Liver (tissue), 9 donors: ENCODE measurements around the gene CPNE4. TPM values are rescaled to one million over a fixed set of nuclear protein-coding genes. Genes with fewer than 3 reads are reported as not detected.

Experiments used
- DNase-seq: peaks from one replicate; pipeline ENCODE4 v3.0.0-alpha.2; 2017; ENCODE audit warnings: low spot score
- H3K27ac ChIP-seq, 2 donors: one replicate each; pipeline ENCODE4 v1.7.0; 2013; ENCODE audit warnings: inconsistent platforms in 2 of 2, low read length in 2 of 2, control low read depth in 1 of 2, low read depth in 1 of 2, mild to moderate bottlenecking in 1 of 2
- H3K27me3 ChIP-seq, 4 donors: one replicate each; pipeline versions ENCODE4 v1.6.1 to v1.7.0; 2013; ENCODE audit warnings: low read length in 3 of 4, inconsistent platforms in 1 of 4, mild to moderate bottlenecking in 1 of 4, moderate library complexity in 1 of 4; ENCODE audit not compliant: control insufficient read depth in 4 of 4, insufficient read depth in 4 of 4
- H3K36me3 ChIP-seq, 4 donors: one replicate each; pipeline versions ENCODE4 v1.6.1 to v1.7.0; 2013; ENCODE audit warnings: low read length in 3 of 4, mild to moderate bottlenecking in 3 of 4, low read depth in 1 of 4, moderate library complexity in 1 of 4; ENCODE audit not compliant: control insufficient read depth in 4 of 4, insufficient read depth in 3 of 4
- H3K4me1 ChIP-seq, 4 donors: one replicate each; pipeline versions ENCODE4 v1.6.1 to v1.7.0; 2013; ENCODE audit warnings: low read length in 3 of 4, mild to moderate bottlenecking in 3 of 4, moderate library complexity in 1 of 4; ENCODE audit not compliant: control insufficient read depth in 4 of 4, insufficient read depth in 4 of 4
- H3K4me3 ChIP-seq, 3 donors: one replicate each; pipeline versions ENCODE4 v1.6.1 to v1.7.0; 2013; ENCODE audit warnings: low read length in 3 of 3, control low read depth in 1 of 3, low read depth in 1 of 3, mild to moderate bottlenecking in 1 of 3
- H3K9ac ChIP-seq, 2 donors: one replicate each; pipeline ENCODE4 v1.7.0; 2013; ENCODE audit warnings: low read length in 2 of 2, mild to moderate bottlenecking in 2 of 2, moderate library complexity in 2 of 2, control low read depth in 1 of 2, low read depth in 1 of 2
- H3K9me3 ChIP-seq, 4 donors: one replicate each; pipeline versions ENCODE4 v1.6.1 to v1.7.0; 2013; ENCODE audit warnings: low read length in 3 of 4; ENCODE audit not compliant: control insufficient read depth in 4 of 4
- EGR1 ChIP-seq, 2 donors: IDR thresholded peaks; 2 replicates each; pipeline ENCODE4 v1.6.1; 2016 to 2018; ENCODE audit warnings: antibody characterized with exemption in 2 of 2, low read depth in 2 of 2
- FOXA1 ChIP-seq: IDR thresholded peaks from 2 replicates; pipeline ENCODE4 v1.6.1; 2016; ENCODE audit warnings: antibody characterized with exemption
- FOXA2 ChIP-seq: IDR thresholded peaks from 2 replicates; pipeline ENCODE4 v1.6.1; 2016; ENCODE audit warnings: antibody characterized with exemption
- GABPA ChIP-seq, 2 donors: IDR thresholded peaks in 1 of 2; conservative IDR thresholded peaks in 1 of 2; 2 replicates each; pipeline ENCODE4 v1.6.1; 2016; ENCODE audit warnings: antibody characterized with exemption in 2 of 2, mild to moderate bottlenecking in 1 of 2, moderate library complexity in 1 of 2
- HNF4A ChIP-seq, 2 donors: conservative IDR thresholded peaks; 2 replicates each; pipeline ENCODE4 v1.6.1; 2016; ENCODE audit warnings: antibody characterized with exemption in 2 of 2, mild to moderate bottlenecking in 2 of 2
- HNF4G ChIP-seq: IDR thresholded peaks from 2 replicates; pipeline ENCODE4 v1.6.1; 2016; ENCODE audit warnings: antibody characterized with exemption
- JUND ChIP-seq, 2 donors: IDR thresholded peaks; 2 replicates each; pipeline ENCODE4 v1.6.1; 2016; ENCODE audit warnings: antibody characterized with exemption in 2 of 2
- RAD21 ChIP-seq, 2 donors: IDR thresholded peaks; 2 replicates each; pipeline ENCODE4 v1.6.1; 2016; ENCODE audit warnings: antibody characterized with exemption in 2 of 2, mild to moderate bottlenecking in 2 of 2
- SP1 ChIP-seq: IDR thresholded peaks from 2 replicates; pipeline ENCODE4 v1.6.1; 2018; ENCODE audit warnings: antibody characterized with exemption, mild to moderate bottlenecking
- TAF1 ChIP-seq: conservative IDR thresholded peaks from 2 replicates; pipeline ENCODE4 v1.6.1; 2016; ENCODE audit warnings: antibody characterized with exemption, mild to moderate bottlenecking
- WGBS: extraction: QIAGEN DNeasy Blood & Tissue Kit; methylation state at CpG from one replicate; pipeline ENCODE4 v1.1.7; 2013; 5-methylcytosine and 5-hydroxymethylcytosine counted together
- polyA plus RNA-seq, 2 donors: library from polyadenylated mRNA; stranded (reverse) in 1 of 2; unstranded in 1 of 2; fragments of 200-250 nt in 1 of 2; fragments of >200 nt in 1 of 2; fragmentation: Nextera tagmentation in 1 of 2; extraction: Ambion mirVana in 1 of 2; gene quantifications; one replicate each; pipeline versions ENCODE4 v1.2.1 to v1.2.3, GENCODE V29; 2013 to 2015
- total RNA-seq, 2 donors: library from RNA; depleted of rRNA; stranded (reverse); fragments of >200 nt; gene quantifications; one replicate each; pipeline ENCODE4 v1.2.3, GENCODE V29; 2014
- TF ChIP-seq, protein P1 (sequence below): IDR thresholded peaks from 2 replicates; pipeline ENCODE4 v1.6.1; 2016; ENCODE audit warnings: antibody characterized with exemption
- TF ChIP-seq, protein P2 (sequence below): IDR thresholded peaks from 2 replicates; pipeline ENCODE4 v1.6.1; 2016; ENCODE audit warnings: antibody characterized with exemption
- TF ChIP-seq, protein P3 (sequence below): IDR thresholded peaks from 2 replicates; pipeline ENCODE4 v1.6.1; 2016; ENCODE audit warnings: antibody characterized with exemption, mild to moderate bottlenecking
- TF ChIP-seq, protein P4 (sequence below): IDR thresholded peaks from 2 replicates; pipeline ENCODE4 v1.6.1; 2016; ENCODE audit warnings: antibody characterized with exemption
- donor health status: healthy.
- donor health status: healthy.
- donor health status: healthy.
- donor health status: healthy.
- donor health status: healthy.

CPNE4 gene
- total and polyA plus RNA-seq, 4 donors, result under 0.01 to 0.03 TPM; not detected in 2

DNA sequence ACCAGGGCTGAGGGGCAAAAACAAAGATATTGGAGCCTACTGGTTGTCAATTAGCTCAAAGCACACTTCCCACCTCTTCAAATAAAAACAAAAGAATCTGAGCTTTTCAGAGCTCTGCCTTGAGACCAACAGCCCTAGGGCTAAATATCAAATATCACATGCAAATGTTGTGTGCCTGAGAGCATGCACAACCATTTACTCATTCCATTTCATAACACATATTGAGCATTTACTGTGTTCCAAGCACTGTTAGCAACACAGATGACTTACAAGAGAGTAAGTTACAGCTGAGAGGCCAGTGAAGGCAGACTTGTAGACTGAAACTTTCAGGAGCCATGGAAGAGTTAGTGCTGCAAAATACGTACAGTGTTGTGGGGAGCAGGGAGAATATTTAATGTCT is 222.4 kb downstream of the CPNE4 start:
- TF ChIP-seq JUND (IDR thresholded peaks at IDR 0.05) (no peak), HNF4A (conservative IDR thresholded peaks at IDR 0.05) (no peak), FOXA2 (no peak), TAF1 (no peak), GABPA (IDR thresholded peaks at IDR 0.05 in 1 of 2, conservative IDR thresholded peaks at IDR 0.05 in 1 of 2) (no peak)
- TF ChIP-seq, protein P1, sequence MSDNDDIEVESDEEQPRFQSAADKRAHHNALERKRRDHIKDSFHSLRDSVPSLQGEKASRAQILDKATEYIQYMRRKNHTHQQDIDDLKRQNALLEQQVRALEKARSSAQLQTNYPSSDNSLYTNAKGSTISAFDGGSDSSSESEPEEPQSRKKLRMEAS, result no peak
- Histone ChIP-seq H3K36me3 (no peaks in the 10 kb centered on the region), H3K27ac (no peak overlapping the region), H3K27me3 (peaks cover 0 to 3% (median 0%) of the 10 kb centered on the region in 4 donors), H3K9ac (no peak overlapping the region), H3K4me3 (no peak overlapping the region), H3K9me3 (no peaks in the 10 kb centered on the region), H3K4me1 (no peaks in the 10 kb centered on the region)
- no peak for DNase-seq
- WGBS, result 79% methylated on average over 1 of the region's 1 CpG

DNA sequence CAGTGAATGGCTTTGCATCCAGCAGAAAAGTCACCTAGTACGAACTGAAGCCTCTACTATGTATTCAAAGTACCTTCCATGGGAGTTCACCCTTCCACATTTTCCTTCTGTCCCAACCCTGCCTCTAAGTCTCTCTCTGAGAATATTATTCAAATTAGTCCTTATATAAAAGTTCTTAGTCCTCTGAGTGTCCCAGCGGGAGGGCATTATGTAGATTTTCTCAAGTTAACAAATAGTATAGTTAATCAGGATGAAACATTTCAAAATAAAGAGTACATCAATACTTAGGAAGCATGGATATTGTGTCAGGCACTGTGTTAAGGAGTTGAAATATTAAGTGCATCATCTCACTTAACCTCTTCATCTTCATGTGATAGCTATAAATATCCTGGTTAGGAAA is 223.3 kb downstream of the CPNE4 start:
- Histone ChIP-seq H3K27ac (no peak overlapping the region), H3K27me3 (peaks cover 0 to 3% (median 0%) of the 10 kb centered on the region in 4 donors), H3K36me3 (no peaks in the 10 kb centered on the region), H3K4me3 (no peak overlapping the region), H3K9ac (no peak overlapping the region), H3K9me3 (no peaks in the 10 kb centered on the region), H3K4me1 (no peaks in the 10 kb centered on the region)
- WGBS, result 92% methylated on average over 2 of the region's 2 CpGs
- TF ChIP-seq FOXA1 (no peak), GABPA (IDR thresholded peaks at IDR 0.05 in 1 of 2, conservative IDR thresholded peaks at IDR 0.05 in 1 of 2) (no peak), HNF4A (conservative IDR thresholded peaks at IDR 0.05) (no peak), SP1 (no peak), RAD21 (IDR thresholded peaks at IDR 0.05) (no peak), JUND (IDR thresholded peaks at IDR 0.05) (no peak)
- DNase-seq, result no peak

DNA sequence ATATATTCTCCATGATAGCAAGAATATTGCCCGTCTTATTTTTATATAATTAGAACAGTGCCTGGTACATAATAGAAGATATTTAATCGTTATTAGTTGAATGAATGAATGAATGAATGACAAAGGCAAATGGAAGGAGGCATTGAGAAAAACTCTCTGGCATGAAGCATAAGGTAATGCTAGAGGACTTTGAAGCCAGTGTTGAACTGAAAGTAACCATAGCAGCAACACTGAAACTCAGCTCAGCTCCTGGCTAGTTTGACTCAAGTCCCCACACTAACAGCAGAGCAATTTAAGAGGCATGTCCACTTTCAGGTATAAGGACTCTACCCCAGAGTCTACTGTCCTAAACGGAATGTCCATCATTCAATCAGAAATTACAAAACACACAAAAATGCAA is 227.0 kb downstream of the CPNE4 start:
- Histone ChIP-seq H3K4me3 (no peak overlapping the region), H3K27me3 (no peaks in the 10 kb centered on the region), H3K27ac (no peak overlapping the region), H3K4me1 (no peaks in the 10 kb centered on the region), H3K9me3 (no peaks in the 10 kb centered on the region), H3K9ac (no peak overlapping the region), H3K36me3 (no peaks in the 10 kb centered on the region)
- no peak for DNase-seq
- TF ChIP-seq GABPA (IDR thresholded peaks at IDR 0.05 in 1 of 2, conservative IDR thresholded peaks at IDR 0.05 in 1 of 2) (no peak), JUND (IDR thresholded peaks at IDR 0.05) (no peak), HNF4G (no peak), TAF1 (no peak), EGR1 (IDR thresholded peaks at IDR 0.05; ENCODE audit: low read depth in 2 of 2) (no peak), FOXA1 (no peak), FOXA2 (no peak)
- TF ChIP-seq, protein P2, sequence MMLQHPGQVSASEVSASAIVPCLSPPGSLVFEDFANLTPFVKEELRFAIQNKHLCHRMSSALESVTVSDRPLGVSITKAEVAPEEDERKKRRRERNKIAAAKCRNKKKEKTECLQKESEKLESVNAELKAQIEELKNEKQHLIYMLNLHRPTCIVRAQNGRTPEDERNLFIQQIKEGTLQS, result no peak
- TF ChIP-seq, protein P3, sequence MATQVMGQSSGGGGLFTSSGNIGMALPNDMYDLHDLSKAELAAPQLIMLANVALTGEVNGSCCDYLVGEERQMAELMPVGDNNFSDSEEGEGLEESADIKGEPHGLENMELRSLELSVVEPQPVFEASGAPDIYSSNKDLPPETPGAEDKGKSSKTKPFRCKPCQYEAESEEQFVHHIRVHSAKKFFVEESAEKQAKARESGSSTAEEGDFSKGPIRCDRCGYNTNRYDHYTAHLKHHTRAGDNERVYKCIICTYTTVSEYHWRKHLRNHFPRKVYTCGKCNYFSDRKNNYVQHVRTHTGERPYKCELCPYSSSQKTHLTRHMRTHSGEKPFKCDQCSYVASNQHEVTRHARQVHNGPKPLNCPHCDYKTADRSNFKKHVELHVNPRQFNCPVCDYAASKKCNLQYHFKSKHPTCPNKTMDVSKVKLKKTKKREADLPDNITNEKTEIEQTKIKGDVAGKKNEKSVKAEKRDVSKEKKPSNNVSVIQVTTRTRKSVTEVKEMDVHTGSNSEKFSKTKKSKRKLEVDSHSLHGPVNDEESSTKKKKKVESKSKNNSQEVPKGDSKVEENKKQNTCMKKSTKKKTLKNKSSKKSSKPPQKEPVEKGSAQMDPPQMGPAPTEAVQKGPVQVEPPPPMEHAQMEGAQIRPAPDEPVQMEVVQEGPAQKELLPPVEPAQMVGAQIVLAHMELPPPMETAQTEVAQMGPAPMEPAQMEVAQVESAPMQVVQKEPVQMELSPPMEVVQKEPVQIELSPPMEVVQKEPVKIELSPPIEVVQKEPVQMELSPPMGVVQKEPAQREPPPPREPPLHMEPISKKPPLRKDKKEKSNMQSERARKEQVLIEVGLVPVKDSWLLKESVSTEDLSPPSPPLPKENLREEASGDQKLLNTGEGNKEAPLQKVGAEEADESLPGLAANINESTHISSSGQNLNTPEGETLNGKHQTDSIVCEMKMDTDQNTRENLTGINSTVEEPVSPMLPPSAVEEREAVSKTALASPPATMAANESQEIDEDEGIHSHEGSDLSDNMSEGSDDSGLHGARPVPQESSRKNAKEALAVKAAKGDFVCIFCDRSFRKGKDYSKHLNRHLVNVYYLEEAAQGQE, result no peak
- TF ChIP-seq, protein P4, sequence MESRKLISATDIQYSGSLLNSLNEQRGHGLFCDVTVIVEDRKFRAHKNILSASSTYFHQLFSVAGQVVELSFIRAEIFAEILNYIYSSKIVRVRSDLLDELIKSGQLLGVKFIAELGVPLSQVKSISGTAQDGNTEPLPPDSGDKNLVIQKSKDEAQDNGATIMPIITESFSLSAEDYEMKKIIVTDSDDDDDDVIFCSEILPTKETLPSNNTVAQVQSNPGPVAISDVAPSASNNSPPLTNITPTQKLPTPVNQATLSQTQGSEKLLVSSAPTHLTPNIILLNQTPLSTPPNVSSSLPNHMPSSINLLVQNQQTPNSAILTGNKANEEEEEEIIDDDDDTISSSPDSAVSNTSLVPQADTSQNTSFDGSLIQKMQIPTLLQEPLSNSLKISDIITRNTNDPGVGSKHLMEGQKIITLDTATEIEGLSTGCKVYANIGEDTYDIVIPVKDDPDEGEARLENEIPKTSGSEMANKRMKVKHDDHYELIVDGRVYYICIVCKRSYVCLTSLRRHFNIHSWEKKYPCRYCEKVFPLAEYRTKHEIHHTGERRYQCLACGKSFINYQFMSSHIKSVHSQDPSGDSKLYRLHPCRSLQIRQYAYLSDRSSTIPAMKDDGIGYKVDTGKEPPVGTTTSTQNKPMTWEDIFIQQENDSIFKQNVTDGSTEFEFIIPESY, result no peak
- WGBS, result 80% methylated on average over 3 of the region's 3 CpGs
